ENCODE results near the gene HDAC3. TPM values are rescaled to one million over a fixed set of nuclear protein-coding genes. Genes with fewer than 3 reads are reported as not detected.

HDAC3 gene
- total RNA-seq = 101 and 103 TPM in 2 replicates
- long read RNA-seq, transcript HDAC3-201 (15 exons, 1,959 nt) = major isoform, 155 of 186 reads
- long read RNA-seq, partial matches to known transcripts = 11 of 186 reads
- long read RNA-seq, other reads (novel, unspliced or antisense) = 16 of 186 reads

DNA sequence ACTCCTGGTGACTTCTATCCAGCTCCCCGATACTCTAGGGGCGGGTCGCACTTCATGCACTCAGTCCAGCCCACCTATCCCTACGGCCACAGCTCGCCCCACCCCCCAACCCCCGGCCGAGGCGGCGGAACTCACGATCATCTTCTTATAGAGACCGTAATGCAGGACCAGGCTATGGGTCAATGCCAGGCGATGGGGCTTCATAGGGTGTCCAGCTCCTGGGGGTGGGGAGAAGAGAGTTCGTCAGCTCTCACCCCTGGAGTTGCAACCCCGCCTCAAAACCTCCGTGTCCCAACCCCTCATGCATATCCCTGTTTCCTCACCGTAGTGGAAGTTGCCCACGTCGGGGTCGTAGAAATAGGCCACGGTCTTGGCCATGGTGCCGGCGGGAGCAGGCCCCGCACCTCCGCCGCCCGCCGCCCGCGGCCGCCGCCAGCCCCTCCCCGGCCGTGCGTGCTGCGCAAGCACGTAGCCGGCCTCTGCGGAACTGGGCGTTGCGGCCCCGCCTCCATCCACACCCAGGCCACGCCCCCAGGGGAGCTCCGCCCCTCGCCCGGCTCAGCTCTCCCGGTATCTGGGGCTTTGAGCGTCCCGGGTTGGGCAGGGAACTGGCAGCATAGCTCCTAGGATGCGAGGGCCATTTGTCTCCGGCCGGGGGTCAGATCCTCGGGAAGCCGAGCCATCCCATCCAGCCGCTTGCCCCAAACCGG, at the start of gene HDAC3, which contains the start of gene RELL2:
Gene HDAC3 (minus strand): TSS at position 437 of the 710 bp plus-strand sequence. CDS start 59 bp downstream, at position 378.
Gene RELL2 (plus strand): TSS at position 585 of the 710 bp plus-strand sequence. CDS start 1,229 bp downstream, outside the sequence.
- Mint-ChIP-seq H3K9me3 (ENCODE audit: low read depth) (no peaks in the 10 kb centered on the region), H3K4me1 (ENCODE audit: low read depth) (peaks cover 12% of the 10 kb centered on the region), H3K4me3 (ENCODE audit: low read depth) (peak within 1 kb of the TSS; percentile 84), H3K36me3 (ENCODE audit: insufficient read depth) (peaks cover 3% of the 10 kb centered on the region), H3K27me3 (peaks cover 6% of the 10 kb centered on the region), H3K27ac (peak within 1 kb of the TSS; percentile 95)
- TF ChIP-seq, protein P1, sequence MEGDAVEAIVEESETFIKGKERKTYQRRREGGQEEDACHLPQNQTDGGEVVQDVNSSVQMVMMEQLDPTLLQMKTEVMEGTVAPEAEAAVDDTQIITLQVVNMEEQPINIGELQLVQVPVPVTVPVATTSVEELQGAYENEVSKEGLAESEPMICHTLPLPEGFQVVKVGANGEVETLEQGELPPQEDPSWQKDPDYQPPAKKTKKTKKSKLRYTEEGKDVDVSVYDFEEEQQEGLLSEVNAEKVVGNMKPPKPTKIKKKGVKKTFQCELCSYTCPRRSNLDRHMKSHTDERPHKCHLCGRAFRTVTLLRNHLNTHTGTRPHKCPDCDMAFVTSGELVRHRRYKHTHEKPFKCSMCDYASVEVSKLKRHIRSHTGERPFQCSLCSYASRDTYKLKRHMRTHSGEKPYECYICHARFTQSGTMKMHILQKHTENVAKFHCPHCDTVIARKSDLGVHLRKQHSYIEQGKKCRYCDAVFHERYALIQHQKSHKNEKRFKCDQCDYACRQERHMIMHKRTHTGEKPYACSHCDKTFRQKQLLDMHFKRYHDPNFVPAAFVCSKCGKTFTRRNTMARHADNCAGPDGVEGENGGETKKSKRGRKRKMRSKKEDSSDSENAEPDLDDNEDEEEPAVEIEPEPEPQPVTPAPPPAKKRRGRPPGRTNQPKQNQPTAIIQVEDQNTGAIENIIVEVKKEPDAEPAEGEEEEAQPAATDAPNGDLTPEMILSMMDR (IDR thresholded peaks at IDR 0.05; ENCODE audit: unreplicated experiment) = no peak
- DNase-seq (ENCODE audit: low spot score, unreplicated experiment) = peak; percentile 93

DNA sequence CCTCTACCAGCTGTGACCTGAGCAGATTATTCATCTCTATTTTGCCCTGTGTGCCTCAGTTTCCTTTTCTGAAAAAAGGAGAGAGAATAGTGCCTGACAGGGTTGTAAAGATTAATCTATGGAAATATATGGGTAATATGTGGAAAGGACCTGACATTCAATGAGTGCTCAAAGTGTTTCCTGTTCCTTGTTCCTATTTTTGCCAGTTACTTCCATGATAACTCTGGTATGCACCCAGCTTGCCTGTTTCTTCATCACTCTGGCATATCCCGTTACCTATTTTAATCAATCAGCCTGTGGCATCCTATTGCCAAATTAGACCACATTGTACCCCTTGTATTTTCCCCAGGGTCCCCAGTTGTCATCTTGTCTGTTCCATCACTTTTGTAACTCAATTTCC, 48.9 kb upstream of the HDAC3 start:
- TF ChIP-seq, protein P1 (IDR thresholded peaks at IDR 0.05; ENCODE audit: unreplicated experiment) = no peak
- H3K27me3 Mint-ChIP-seq = peaks cover 50% of the 10 kb centered on the region

DNA sequence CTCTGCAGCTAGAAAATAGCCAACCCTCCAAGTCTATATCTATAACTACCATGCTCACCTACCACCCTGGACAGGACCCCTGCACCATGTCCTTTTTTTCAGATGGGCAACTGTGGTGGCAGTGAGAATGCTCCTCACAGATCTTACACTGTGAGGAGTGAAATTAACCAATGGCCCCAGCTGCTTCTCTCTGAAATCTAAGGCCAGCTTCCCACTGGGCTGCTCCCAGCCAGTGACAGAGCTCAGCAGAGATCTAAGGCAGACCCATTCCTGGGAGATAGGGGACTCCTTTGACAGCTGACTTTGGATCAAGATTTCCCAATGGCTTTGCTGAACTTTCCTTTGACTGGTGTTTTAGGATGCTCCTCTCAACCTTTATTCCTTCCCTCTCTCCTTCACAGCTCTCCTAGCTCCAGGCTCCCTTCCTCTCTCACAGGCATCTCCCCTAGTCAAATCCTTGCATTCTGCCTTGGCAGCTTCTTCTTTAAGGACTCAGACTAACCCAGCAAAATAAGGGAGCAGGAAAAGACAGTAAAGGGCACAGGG, 47.0 kb upstream of the HDAC3 start:
- Mint-ChIP-seq H3K4me1 (ENCODE audit: low read depth) (peaks cover 5% of the 10 kb centered on the region), H3K4me3 (ENCODE audit: low read depth) (no peak overlapping the region), H3K27ac (no peak overlapping the region), H3K27me3 (peaks cover 33% of the 10 kb centered on the region), H3K9me3 (ENCODE audit: low read depth) (no peaks in the 10 kb centered on the region), H3K36me3 (ENCODE audit: insufficient read depth) (no peaks in the 10 kb centered on the region)
- DNase-seq (ENCODE audit: low spot score, unreplicated experiment) = no peak
- TF ChIP-seq, protein P1 (IDR thresholded peaks at IDR 0.05; ENCODE audit: unreplicated experiment) = no peak

More for the DNA sequence above, 48.9 kb upstream of the HDAC3 start:
- no peaks in the 10 kb centered on the region for H3K9me3 Mint-ChIP-seq (ENCODE audit: low read depth)
- no peak overlapping the region for H3K4me3 Mint-ChIP-seq (ENCODE audit: low read depth)
- H3K4me1 Mint-ChIP-seq (ENCODE audit: low read depth) = peaks cover 5% of the 10 kb centered on the region
- no peak for DNase-seq (ENCODE audit: low spot score, unreplicated experiment)
- H3K27ac Mint-ChIP-seq = no peak overlapping the region
- no peaks in the 10 kb centered on the region for H3K36me3 Mint-ChIP-seq (ENCODE audit: insufficient read depth)

DNA sequence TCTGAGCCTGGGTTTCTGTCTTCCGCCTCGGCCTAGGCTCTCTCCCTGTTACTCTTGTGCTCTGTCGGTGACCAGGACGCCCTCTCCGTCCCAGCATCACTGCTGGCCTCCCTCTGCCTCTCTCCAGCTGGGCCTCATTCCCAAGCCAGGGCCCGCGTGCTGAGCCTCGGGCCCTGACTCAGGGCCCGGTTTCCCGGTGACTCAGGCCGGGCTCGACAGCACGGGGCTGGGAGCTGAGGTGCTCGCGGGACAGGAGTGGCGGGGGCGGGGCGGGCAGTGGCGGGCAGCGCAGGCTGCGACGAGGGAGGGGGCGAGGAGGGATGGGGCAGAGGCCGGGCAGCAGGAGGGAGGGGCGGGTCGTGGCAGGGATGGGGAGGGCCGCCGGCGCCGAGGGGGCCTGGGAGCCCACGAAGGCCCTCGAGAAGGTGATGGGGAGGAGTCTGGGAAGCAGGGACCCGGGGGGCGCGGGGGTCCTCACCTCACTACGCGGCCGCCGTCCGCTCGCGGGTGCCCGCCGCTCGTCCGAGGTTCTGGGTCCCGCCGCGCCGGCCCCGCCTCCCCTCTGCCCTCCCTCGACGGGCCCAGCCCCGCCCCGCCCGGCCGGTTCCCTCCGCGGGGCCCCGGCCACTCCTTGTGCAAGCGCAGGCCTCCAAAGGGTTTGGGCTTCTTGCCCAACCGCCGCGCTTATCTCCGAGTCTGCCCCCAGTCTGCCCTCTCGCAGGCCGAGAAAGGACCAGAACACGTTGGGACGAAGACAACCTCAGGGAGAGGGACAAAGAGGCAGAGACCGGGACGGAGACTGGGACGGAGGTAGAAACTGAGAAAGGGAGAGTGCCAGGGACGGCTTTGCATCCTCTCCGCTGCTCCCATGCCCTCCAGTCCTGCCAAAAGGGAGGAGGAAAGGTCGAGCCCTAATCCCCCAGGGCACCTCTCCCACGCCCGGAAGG, 45.3 kb upstream of the HDAC3 start, which contains the start of gene ARAP3:
Gene ARAP3 (minus strand): TSS at position 536 of the 947 bp plus-strand sequence. CDS start 1,744 bp downstream, outside the sequence.
- peaks cover 28% of the 10 kb centered on the region for H3K27me3 Mint-ChIP-seq
- TF ChIP-seq, protein P1 (IDR thresholded peaks at IDR 0.05; ENCODE audit: unreplicated experiment) = no peak
- peak within 1 kb of the TSS; percentile 41 for H3K4me3 Mint-ChIP-seq (ENCODE audit: low read depth)
- peaks cover 2% of the 10 kb centered on the region for H3K36me3 Mint-ChIP-seq (ENCODE audit: insufficient read depth)
- peak; percentile 30 for DNase-seq (ENCODE audit: low spot score, unreplicated experiment)
- H3K4me1 Mint-ChIP-seq (ENCODE audit: low read depth) = peaks cover 5% of the 10 kb centered on the region
- H3K27ac Mint-ChIP-seq = peak within 1 kb of the TSS; percentile 16
- no peaks in the 10 kb centered on the region for H3K9me3 Mint-ChIP-seq (ENCODE audit: low read depth)
